Neutrophil (primary cell): Measurements from ENCODE around the gene PHLDB2.

ENCODE experiments used
- H3K27ac ChIP-seq: fragments of 200-600 bp; sonication (generic); 2 replicates; pipeline ENCODE4 v1.5.1; 2016; ENCODE audit warnings: mild to moderate bottlenecking, moderate library complexity
- H3K27me3 ChIP-seq: fragments of 200-600 bp; sonication (generic); 2 replicates; pipeline ENCODE4 v1.6.0; 2016; ENCODE audit warnings: mild to moderate bottlenecking
- H3K36me3 ChIP-seq: fragments of 200-600 bp; sonication (generic); 2 replicates; pipeline ENCODE4 v1.5.1; 2017
- H3K4me1 ChIP-seq, 2 experiments: fragments of 200-600 bp in 1 of 2; sonication (generic) in 1 of 2; 1 replicate in 1 of 2; 2 replicates in 1 of 2; pipeline versions ENCODE4 v1.5.1 to v1.6.1; 2013 to 2016; ENCODE audit warnings: low read depth in 1 of 2, low read length in 1 of 2, mild to moderate bottlenecking in 1 of 2, moderate library complexity in 1 of 2; ENCODE audit not compliant: control insufficient read depth in 1 of 2, insufficient read depth in 1 of 2
- H3K4me3 ChIP-seq, 2 experiments: fragments of 200-600 bp in 1 of 2; sonication (generic) in 1 of 2; 1 replicate in 1 of 2; 2 replicates in 1 of 2; pipeline ENCODE4 v1.5.1; 2013 to 2016; ENCODE audit warnings: low read depth in 1 of 2, low read length in 1 of 2, mild to moderate bottlenecking in 1 of 2, moderate library complexity in 1 of 2
- H3K9me3 ChIP-seq: fragments of 200-600 bp; sonication (generic); 2 replicates; pipeline ENCODE4 v1.5.1; 2016
- CTCF ChIP-seq: fragments of 200-600 bp; sonication (generic); IDR thresholded peaks from 2 replicates; pipeline ENCODE4 v1.5.1; 2016; ENCODE audit warnings: antibody characterized with exemption

Gene PHLDB2

GRCh38 chr3:111882194-111882593 is 23.1 kb downstream of the PHLDB2 start:
- Histone ChIP-seq H3K4me1 (no peaks in the 10 kb centered on the region), H3K4me3 (no peak overlapping the region), H3K9me3 (no peaks in the 10 kb centered on the region), H3K27me3 (no peaks in the 10 kb centered on the region), H3K27ac (no peak overlapping the region), H3K36me3 (no peaks in the 10 kb centered on the region)
- no peak for TF ChIP-seq CTCF

- H3K27ac ChIP-seq = no peak overlapping the region
- H3K9me3 ChIP-seq = no peaks in the 10 kb centered on the region
- no peaks in the 10 kb centered on the region for H3K4me1 ChIP-seq
- H3K4me3 ChIP-seq = no peak overlapping the region
- no peak for TF ChIP-seq CTCF
- H3K36me3 ChIP-seq = no peaks in the 10 kb centered on the region
- H3K27me3 ChIP-seq = no peaks in the 10 kb centered on the region
These were observed 23.7 kb downstream of the PHLDB2 start for GRCh38 chr3:111882799-111883198.

- Histone ChIP-seq H3K4me3 (no peak overlapping the region), H3K27ac (no peak overlapping the region), H3K9me3 (no peaks in the 10 kb centered on the region), H3K4me1 (no peaks in the 10 kb centered on the region), H3K36me3 (no peaks in the 10 kb centered on the region), H3K27me3 (no peaks in the 10 kb centered on the region)
- no peak for TF ChIP-seq CTCF
These were observed 25.4 kb downstream of the PHLDB2 start for GRCh38 chr3:111884411-111885018.

- Histone ChIP-seq H3K4me3 (no peak overlapping the region), H3K27me3 (no peaks in the 10 kb centered on the region), H3K36me3 (no peaks in the 10 kb centered on the region), H3K9me3 (no peaks in the 10 kb centered on the region), H3K4me1 (no peaks in the 10 kb centered on the region), H3K27ac (no peak overlapping the region)
- TF ChIP-seq CTCF = no peak
These were observed 26.5 kb downstream of the PHLDB2 start for GRCh38 chr3:111885578-111885977.

GRCh38 chr3:111890051-111890580 is 31.1 kb downstream of the PHLDB2 start:
- Histone ChIP-seq H3K4me1 (no peaks in the 10 kb centered on the region), H3K36me3 (no peaks in the 10 kb centered on the region), H3K4me3 (no peak overlapping the region), H3K27ac (no peak overlapping the region), H3K27me3 (no peaks in the 10 kb centered on the region), H3K9me3 (no peaks in the 10 kb centered on the region)
- no peak for TF ChIP-seq CTCF
